ENCODE data around the gene ADM5.

ADM5 gene

DNA sequence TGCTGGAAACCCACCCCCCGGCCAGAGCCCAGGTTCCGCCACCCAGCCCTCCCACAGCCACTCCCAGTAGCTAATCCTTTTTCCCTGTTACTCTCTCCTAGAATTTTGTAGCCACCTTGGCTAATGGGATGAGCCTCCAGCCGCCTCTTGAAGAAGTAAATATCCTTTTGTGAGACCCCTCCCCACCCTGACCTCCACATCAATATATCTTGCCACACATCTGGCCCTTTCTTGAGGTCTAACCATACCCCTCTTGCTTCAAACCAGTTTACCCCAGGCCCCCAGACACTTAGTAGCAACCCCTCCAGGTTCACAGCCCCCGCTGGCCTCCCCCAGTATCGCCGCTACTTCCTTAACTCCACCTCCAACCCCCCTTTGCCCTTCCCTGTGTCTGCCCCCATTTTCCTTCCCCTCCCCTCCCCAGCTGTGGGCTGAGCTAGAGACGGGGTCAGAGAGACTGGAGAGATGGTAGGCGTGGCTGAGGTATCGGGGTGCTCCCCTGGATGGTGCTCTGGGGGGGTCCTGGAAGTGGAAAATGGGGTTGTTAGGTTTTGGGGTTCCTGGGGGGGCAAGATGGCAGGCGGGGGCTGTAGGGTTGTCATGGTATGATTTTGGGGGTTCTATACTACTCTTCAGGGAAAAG, 9.5 kb upstream of the ADM5 start:
- peak overlapping the region; percentile 40 for H3K4me2 ChIP-seq (ENCODE audit: low read length, poor library complexity, severe bottlenecking)
- no peak overlapping the region for H2BK5ac ChIP-seq (ENCODE audit: low read depth, low read length, poor library complexity, severe bottlenecking)
- H2BK120ac ChIP-seq (ENCODE audit: low read depth, low read length) = no peak overlapping the region
- peak overlapping the region in 1 of 2 experiments; percentile 13 for H3K4ac ChIP-seq (ENCODE audit: low read depth in 1 of 2, low read length in 2 of 2)
- H4K8ac ChIP-seq (ENCODE audit: low read length) = peak overlapping the region; percentile 81
- DNase-seq = no peak
- peak overlapping the region in 1 of 2 experiments; percentile 26 for H3K23ac ChIP-seq (ENCODE audit: low read length in 2 of 2)
- H3K79me1 ChIP-seq (replicated peaks; ENCODE audit: low read length, poor library complexity, severe bottlenecking) = peaks cover 7% of the 10 kb centered on the region
- H3K27ac ChIP-seq (ENCODE audit: low read length, poor library complexity, severe bottlenecking) = no peak overlapping the region
- no peak overlapping the region for H3K14ac ChIP-seq (ENCODE audit: low read length in 2 of 2)
- H2BK15ac ChIP-seq (ENCODE audit: low read depth, poor library complexity, severe bottlenecking) = no peak overlapping the region
- H3K27me3 ChIP-seq (ENCODE audit: control insufficient read depth in 1 of 2, insufficient read depth in 1 of 2, low read length in 2 of 2) = no peaks in the 10 kb centered on the region
- H3K4me1 ChIP-seq (ENCODE audit: control insufficient read depth, insufficient read depth, low read depth, low read length) = peaks cover 34% of the 10 kb centered on the region
- H3K36me3 ChIP-seq (ENCODE audit: control insufficient read depth in 1 of 2, insufficient read depth in 2 of 2, low read depth in 1 of 2, low read length in 2 of 2) = peaks cover 32 to 39% of the 10 kb centered on the region in 2 experiments
- no peak overlapping the region for H4K91ac ChIP-seq (ENCODE audit: low read length)
- peak overlapping the region in 1 of 2 experiments; percentile 55 for H3K4me3 ChIP-seq (ENCODE audit: insufficient read depth in 1 of 2, low read depth in 1 of 2, low read length in 2 of 2)
- H2AFZ ChIP-seq (ENCODE audit: low read depth, low read length) = no peak overlapping the region
- peak overlapping the region; percentile 6 to 66 for H3K18ac ChIP-seq (ENCODE audit: low read depth in 1 of 2, low read length in 2 of 2)
- WGBS = 54% methylated on average over 7 of the region's 10 CpGs
- no peak overlapping the region for H2AK5ac ChIP-seq (ENCODE audit: low read length, severe bottlenecking)
- no peaks in the 10 kb centered on the region for H3K9me3 ChIP-seq (ENCODE audit: control insufficient read depth, low read length)
- H3K9ac ChIP-seq (ENCODE audit: low read length) = peak overlapping the region; percentile 78
- H2BK12ac ChIP-seq (ENCODE audit: low read length in 2 of 2) = no peak overlapping the region

- DNase-seq = peak; percentile 83
- H2AK5ac ChIP-seq (ENCODE audit: low read length, severe bottlenecking) = peak overlapping the region; percentile 21
- H2BK15ac ChIP-seq (ENCODE audit: low read depth, poor library complexity, severe bottlenecking) = no peak overlapping the region
- no peaks in the 10 kb centered on the region for H3K9me3 ChIP-seq (ENCODE audit: control insufficient read depth, low read length)
- peak overlapping the region; percentile 81 for H4K8ac ChIP-seq (ENCODE audit: low read length)
- H3K79me1 ChIP-seq (replicated peaks; ENCODE audit: low read length, poor library complexity, severe bottlenecking) = peaks cover 10% of the 10 kb centered on the region
- H2BK120ac ChIP-seq (ENCODE audit: low read depth, low read length) = no peak overlapping the region
- H3K14ac ChIP-seq (ENCODE audit: low read length in 2 of 2) = no peak overlapping the region
- no peak overlapping the region for H2AFZ ChIP-seq (ENCODE audit: low read depth, low read length)
- H3K4ac ChIP-seq (ENCODE audit: low read depth in 1 of 2, low read length in 2 of 2) = peak overlapping the region; percentile 1 to 20
- H3K4me2 ChIP-seq (ENCODE audit: low read length, poor library complexity, severe bottlenecking) = peak overlapping the region; percentile 40
- H3K9ac ChIP-seq (ENCODE audit: low read length) = peak overlapping the region; percentile 78
- H2BK12ac ChIP-seq (ENCODE audit: low read length in 2 of 2) = no peak overlapping the region
- no peak overlapping the region for H2BK5ac ChIP-seq (ENCODE audit: low read depth, low read length, poor library complexity, severe bottlenecking)
- H3K36me3 ChIP-seq (ENCODE audit: control insufficient read depth in 1 of 2, insufficient read depth in 2 of 2, low read depth in 1 of 2, low read length in 2 of 2) = peaks cover 40 to 47% of the 10 kb centered on the region in 2 experiments
- no peak overlapping the region for H3K23ac ChIP-seq (ENCODE audit: low read length in 2 of 2)
- peak overlapping the region in 1 of 2 experiments; percentile 55 for H3K4me3 ChIP-seq (ENCODE audit: insufficient read depth in 1 of 2, low read depth in 1 of 2, low read length in 2 of 2)
- peak overlapping the region; percentile 8 for H3K27ac ChIP-seq (ENCODE audit: low read length, poor library complexity, severe bottlenecking)
- peak overlapping the region; percentile 6 to 66 for H3K18ac ChIP-seq (ENCODE audit: low read depth in 1 of 2, low read length in 2 of 2)
- no peak overlapping the region for H4K91ac ChIP-seq (ENCODE audit: low read length)
- H3K27me3 ChIP-seq (ENCODE audit: control insufficient read depth in 1 of 2, insufficient read depth in 1 of 2, low read length in 2 of 2) = no peaks in the 10 kb centered on the region
- WGBS = 44% methylated on average over 34 of the region's 40 CpGs
- peaks cover 34% of the 10 kb centered on the region for H3K4me1 ChIP-seq (ENCODE audit: control insufficient read depth, insufficient read depth, low read depth, low read length)
These were observed 8.7 kb upstream of the ADM5 start for GRCh38 chr19:49680421-49681351.

DNA sequence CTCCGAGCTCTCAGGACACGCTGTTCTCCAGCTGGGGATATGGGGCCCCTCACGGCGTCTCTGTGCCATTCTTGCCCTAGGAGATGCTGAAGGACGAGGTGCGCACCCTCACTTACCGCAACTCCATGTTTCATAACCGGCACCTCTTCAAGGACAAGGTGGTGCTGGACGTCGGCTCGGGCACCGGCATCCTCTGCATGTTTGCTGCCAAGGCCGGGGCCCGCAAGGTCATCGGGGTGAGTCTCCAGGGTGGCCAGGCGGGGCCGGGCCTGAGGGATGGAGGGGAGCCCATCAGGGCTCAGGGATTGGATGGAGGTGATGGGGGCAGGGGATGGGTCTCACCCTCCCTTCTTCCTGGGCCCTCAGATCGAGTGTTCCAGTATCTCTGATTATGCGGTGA, 7.6 kb upstream of the ADM5 start:
- DNase-seq = no peak
- Histone ChIP-seq H2AK5ac (ENCODE audit: low read length, severe bottlenecking) (no peak overlapping the region), H2BK12ac (ENCODE audit: low read length in 2 of 2) (no peak overlapping the region), H4K91ac (ENCODE audit: low read length) (no peak overlapping the region), H3K9ac (ENCODE audit: low read length) (peak overlapping the region; percentile 54), H3K4me2 (ENCODE audit: low read length, poor library complexity, severe bottlenecking) (no peak overlapping the region), H3K79me1 (replicated peaks; ENCODE audit: low read length, poor library complexity, severe bottlenecking) (peaks cover 14% of the 10 kb centered on the region), H3K27ac (ENCODE audit: low read length, poor library complexity, severe bottlenecking) (no peak overlapping the region), H2AFZ (ENCODE audit: low read depth, low read length) (no peak overlapping the region), H3K4ac (ENCODE audit: low read depth in 1 of 2, low read length in 2 of 2) (no peak overlapping the region), H2BK15ac (ENCODE audit: low read depth, poor library complexity, severe bottlenecking) (no peak overlapping the region), H3K18ac (ENCODE audit: low read depth in 1 of 2, low read length in 2 of 2) (no peak overlapping the region), H3K14ac (ENCODE audit: low read length in 2 of 2) (no peak overlapping the region), H2BK5ac (ENCODE audit: low read depth, low read length, poor library complexity, severe bottlenecking) (no peak overlapping the region), H3K9me3 (ENCODE audit: control insufficient read depth, low read length) (no peaks in the 10 kb centered on the region), H4K8ac (ENCODE audit: low read length) (no peak overlapping the region), H2BK120ac (ENCODE audit: low read depth, low read length) (no peak overlapping the region), H3K27me3 (ENCODE audit: control insufficient read depth in 1 of 2, insufficient read depth in 1 of 2, low read length in 2 of 2) (no peaks in the 10 kb centered on the region), H3K36me3 (ENCODE audit: control insufficient read depth in 1 of 2, insufficient read depth in 2 of 2, low read depth in 1 of 2, low read length in 2 of 2) (peaks cover 48 to 58% of the 10 kb centered on the region in 2 experiments), H3K4me3 (ENCODE audit: insufficient read depth in 1 of 2, low read depth in 1 of 2, low read length in 2 of 2) (no peak overlapping the region), H3K4me1 (ENCODE audit: control insufficient read depth, insufficient read depth, low read depth, low read length) (peaks cover 31% of the 10 kb centered on the region), H3K23ac (ENCODE audit: low read length in 2 of 2) (no peak overlapping the region)
- WGBS = 98% methylated on average over 19 of the region's 19 CpGs

DNA sequence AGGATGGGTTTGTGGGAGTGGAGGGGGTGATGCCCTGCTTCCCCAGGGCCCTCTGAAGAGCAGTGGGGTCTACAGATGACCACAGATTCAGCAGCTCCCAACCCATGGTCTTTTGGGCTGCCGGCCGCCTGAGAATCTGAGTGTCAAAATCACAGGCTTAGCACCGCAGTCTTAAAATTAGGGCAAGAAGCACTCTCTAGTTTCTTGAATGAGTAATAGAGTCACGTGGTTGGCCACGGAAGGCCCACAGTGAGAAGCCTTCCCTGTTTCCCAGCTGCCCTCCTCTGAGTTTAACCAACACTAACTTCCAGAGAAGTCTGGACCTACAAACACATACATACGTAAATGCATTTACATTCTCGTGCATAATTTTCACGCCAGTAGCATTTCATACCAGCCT, 7.1 kb upstream of the ADM5 start:
- H3K23ac ChIP-seq (ENCODE audit: low read length in 2 of 2) = no peak overlapping the region
- no peak for DNase-seq
- H3K4me2 ChIP-seq (ENCODE audit: low read length, poor library complexity, severe bottlenecking) = no peak overlapping the region
- H2AK5ac ChIP-seq (ENCODE audit: low read length, severe bottlenecking) = no peak overlapping the region
- H3K27me3 ChIP-seq (ENCODE audit: control insufficient read depth in 1 of 2, insufficient read depth in 1 of 2, low read length in 2 of 2) = no peaks in the 10 kb centered on the region
- H2BK15ac ChIP-seq (ENCODE audit: low read depth, poor library complexity, severe bottlenecking) = no peak overlapping the region
- no peak overlapping the region for H3K18ac ChIP-seq (ENCODE audit: low read depth in 1 of 2, low read length in 2 of 2)
- no peak overlapping the region for H3K4me3 ChIP-seq (ENCODE audit: insufficient read depth in 1 of 2, low read depth in 1 of 2, low read length in 2 of 2)
- no peak overlapping the region for H2AFZ ChIP-seq (ENCODE audit: low read depth, low read length)
- no peak overlapping the region for H4K91ac ChIP-seq (ENCODE audit: low read length)
- no peak overlapping the region for H3K4ac ChIP-seq (ENCODE audit: low read depth in 1 of 2, low read length in 2 of 2)
- no peaks in the 10 kb centered on the region for H3K9me3 ChIP-seq (ENCODE audit: control insufficient read depth, low read length)
- H3K36me3 ChIP-seq (ENCODE audit: control insufficient read depth in 1 of 2, insufficient read depth in 2 of 2, low read depth in 1 of 2, low read length in 2 of 2) = peaks cover 51 to 62% of the 10 kb centered on the region in 2 experiments
- no peak overlapping the region for H4K8ac ChIP-seq (ENCODE audit: low read length)
- 96% methylated on average over 8 of the region's 8 CpGs for WGBS
- H2BK120ac ChIP-seq (ENCODE audit: low read depth, low read length) = no peak overlapping the region
- H3K14ac ChIP-seq (ENCODE audit: low read length in 2 of 2) = no peak overlapping the region
- H3K9ac ChIP-seq (ENCODE audit: low read length) = peak overlapping the region; percentile 54
- H3K79me1 ChIP-seq (replicated peaks; ENCODE audit: low read length, poor library complexity, severe bottlenecking) = peaks cover 18% of the 10 kb centered on the region
- H2BK12ac ChIP-seq (ENCODE audit: low read length in 2 of 2) = no peak overlapping the region
- no peak overlapping the region for H2BK5ac ChIP-seq (ENCODE audit: low read depth, low read length, poor library complexity, severe bottlenecking)
- no peak overlapping the region for H3K27ac ChIP-seq (ENCODE audit: low read length, poor library complexity, severe bottlenecking)
- peaks cover 31% of the 10 kb centered on the region for H3K4me1 ChIP-seq (ENCODE audit: control insufficient read depth, insufficient read depth, low read depth, low read length)

Data from mesenchymal stem cell (in vitro differentiated cells and primary cell).